OCI-LY7 (cell line): ENCODE data around the gene DHODH.

Source experiments
- CTCF ChIP-seq: fragments of 200-600 bp; sonication (generic); conservative IDR thresholded peaks from 2 replicates; pipeline ENCODE4 v1.5.1; 2014; ENCODE audit warnings: mild to moderate bottlenecking, antibody characterized with exemption, low read length, moderate library complexity, mixed read lengths
- EZH2phosphoT487 ChIP-seq: fragments of 200-600 bp; sonication (generic); IDR thresholded peaks from 2 replicates; pipeline ENCODE4 v1.6.1; 2018; ENCODE audit warnings: low read depth, borderline replicate concordance, mild to moderate bottlenecking, mixed run types, antibody characterized with exemption, low read length, moderate library complexity, mixed read lengths

GRCh38 chr16:72044296-72044695 is 35.8 kb downstream of the DHODH start:
- TF ChIP-seq CTCF = no peak
- no peak for TF ChIP-seq EZH2phosphoT487
